Adipocyte (in vitro differentiated cells): Measurements from ENCODE around the gene KCNIP3.

Experiments
- DNase-seq: peaks from one replicate; pipeline ENCODE4 v3.0.0-alpha.2; 2015; ENCODE audit warnings: low read depth
- H3K27me3 ChIP-seq: replicated peaks from 2 replicates; pipeline ENCODE4 v1.7.0; 2013; ENCODE audit warnings: mild to moderate bottlenecking, low read length, moderate library complexity; ENCODE audit not compliant: control insufficient read depth, insufficient read depth
- H3K36me3 ChIP-seq: 2 replicates; pipeline ENCODE4 v1.7.0; 2013; ENCODE audit warnings: low read length, mild to moderate bottlenecking, moderate library complexity; ENCODE audit not compliant: control insufficient read depth, insufficient read depth, severe bottlenecking
- H3K4me1 ChIP-seq: 2 replicates; pipeline ENCODE4 v1.7.0; 2013; ENCODE audit warnings: mild to moderate bottlenecking, low read length, moderate library complexity; ENCODE audit not compliant: control insufficient read depth, insufficient read depth
- H3K4me3 ChIP-seq: 2 replicates; pipeline ENCODE4 v1.7.0; 2013; ENCODE audit warnings: mild to moderate bottlenecking, low read length, moderate library complexity
- H3K9ac ChIP-seq: 2 replicates; pipeline ENCODE4 v1.7.0; 2013; ENCODE audit warnings: mild to moderate bottlenecking, low read length, moderate library complexity
- H3K9me3 ChIP-seq: 2 replicates; pipeline ENCODE4 v1.7.0; 2013; ENCODE audit warnings: mild to moderate bottlenecking, low read length, moderate library complexity; ENCODE audit not compliant: control insufficient read depth

The KCNIP3 gene

GRCh38 chr2:95299961-95300360, 2.8 kb downstream of the KCNIP3 start:
- Histone ChIP-seq H3K9me3 (no peaks in the 10 kb centered on the region), H3K4me1 (no peaks in the 10 kb centered on the region), H3K27me3 (peaks cover 70% of the 10 kb centered on the region), H3K36me3 (no peaks in the 10 kb centered on the region), H3K9ac (no peak overlapping the region), H3K4me3 (no peak overlapping the region)
- DNase-seq, result no peak

- Histone ChIP-seq H3K4me3 (no peak overlapping the region), H3K4me1 (no peaks in the 10 kb centered on the region), H3K9me3 (no peaks in the 10 kb centered on the region), H3K27me3 (peaks cover 73% of the 10 kb centered on the region), H3K9ac (no peak overlapping the region), H3K36me3 (no peaks in the 10 kb centered on the region)
- no peak for DNase-seq
Observed at GRCh38 chr2:95300450-95300849, 3.3 kb downstream of the KCNIP3 start.

GRCh38 chr2:95301186-95301585, 4.0 kb downstream of the KCNIP3 start:
- Histone ChIP-seq H3K4me3 (no peak overlapping the region), H3K36me3 (no peaks in the 10 kb centered on the region), H3K9ac (no peak overlapping the region), H3K9me3 (no peaks in the 10 kb centered on the region), H3K4me1 (no peaks in the 10 kb centered on the region), H3K27me3 (peaks cover 73% of the 10 kb centered on the region)
- DNase-seq, result no peak

- H3K9ac ChIP-seq, result no peak overlapping the region
- H3K9me3 ChIP-seq, result no peaks in the 10 kb centered on the region
- peaks cover 70% of the 10 kb centered on the region for H3K27me3 ChIP-seq
- no peaks in the 10 kb centered on the region for H3K4me1 ChIP-seq
- no peaks in the 10 kb centered on the region for H3K36me3 ChIP-seq
- no peak for DNase-seq
- no peak overlapping the region for H3K4me3 ChIP-seq
Observed at GRCh38 chr2:95301876-95302641, 4.9 kb downstream of the KCNIP3 start.

GRCh38 chr2:95303191-95303919, 6.2 kb downstream of the KCNIP3 start:
- Histone ChIP-seq H3K4me1 (no peaks in the 10 kb centered on the region), H3K9me3 (no peaks in the 10 kb centered on the region), H3K27me3 (peaks cover 64% of the 10 kb centered on the region), H3K36me3 (no peaks in the 10 kb centered on the region), H3K4me3 (no peak overlapping the region), H3K9ac (no peak overlapping the region)
- no peak for DNase-seq

- Histone ChIP-seq H3K9me3 (no peaks in the 10 kb centered on the region), H3K4me1 (no peaks in the 10 kb centered on the region), H3K9ac (no peak overlapping the region), H3K27me3 (peaks cover 57% of the 10 kb centered on the region), H3K36me3 (no peaks in the 10 kb centered on the region), H3K4me3 (no peak overlapping the region)
- DNase-seq, result peak; percentile 51
Observed at GRCh38 chr2:95305380-95306061, 8.4 kb downstream of the KCNIP3 start.

- Histone ChIP-seq H3K4me3 (no peak overlapping the region), H3K9ac (no peak overlapping the region), H3K27me3 (peaks cover 62% of the 10 kb centered on the region), H3K36me3 (no peaks in the 10 kb centered on the region), H3K9me3 (no peaks in the 10 kb centered on the region), H3K4me1 (no peaks in the 10 kb centered on the region)
- DNase-seq, result no peak
Observed at GRCh38 chr2:95306336-95306895, 9.3 kb downstream of the KCNIP3 start.

- H3K4me1 ChIP-seq, result no peaks in the 10 kb centered on the region
- H3K4me3 ChIP-seq, result no peak overlapping the region
- no peak for DNase-seq
- H3K36me3 ChIP-seq, result no peaks in the 10 kb centered on the region
- H3K27me3 ChIP-seq, result peaks cover 62% of the 10 kb centered on the region
- no peak overlapping the region for H3K9ac ChIP-seq
- H3K9me3 ChIP-seq, result no peaks in the 10 kb centered on the region
Observed at GRCh38 chr2:95307036-95307435, 9.9 kb downstream of the KCNIP3 start.

GRCh38 chr2:95307878-95308277, 10.7 kb downstream of the KCNIP3 start:
- no peaks in the 10 kb centered on the region for H3K9me3 ChIP-seq

GRCh38 chr2:95308426-95308990, 11.4 kb downstream of the KCNIP3 start:
- Histone ChIP-seq H3K36me3 (no peaks in the 10 kb centered on the region), H3K27me3 (peaks cover 63% of the 10 kb centered on the region), H3K4me1 (no peaks in the 10 kb centered on the region), H3K9ac (no peak overlapping the region), H3K9me3 (no peaks in the 10 kb centered on the region), H3K4me3 (no peak overlapping the region)
- no peak for DNase-seq

More at GRCh38 chr2:95307878-95308277, 10.7 kb downstream of the KCNIP3 start:
- no peaks in the 10 kb centered on the region for H3K36me3 ChIP-seq
- no peaks in the 10 kb centered on the region for H3K4me1 ChIP-seq
- peaks cover 59% of the 10 kb centered on the region for H3K27me3 ChIP-seq
- no peak overlapping the region for H3K9ac ChIP-seq
- H3K4me3 ChIP-seq, result no peak overlapping the region
- no peak for DNase-seq

- H3K4me1 ChIP-seq, result no peaks in the 10 kb centered on the region
- no peaks in the 10 kb centered on the region for H3K9me3 ChIP-seq
- H3K9ac ChIP-seq, result no peak overlapping the region
- no peaks in the 10 kb centered on the region for H3K36me3 ChIP-seq
- H3K27me3 ChIP-seq, result peaks cover 66% of the 10 kb centered on the region
- H3K4me3 ChIP-seq, result no peak overlapping the region
- DNase-seq, result no peak
Observed at GRCh38 chr2:95309599-95309998, 12.5 kb downstream of the KCNIP3 start.
